DLD1 (cell line): ENCODE results near the gene FBXO30.

Experiments used
- in situ Hi-C: cut with HindIII; loops from 2 replicates; pipeline ENCODE4 v1.10.0; 2017; ENCODE audit warnings: low sequenced_read_pairs

FBXO30 gene, protein sequence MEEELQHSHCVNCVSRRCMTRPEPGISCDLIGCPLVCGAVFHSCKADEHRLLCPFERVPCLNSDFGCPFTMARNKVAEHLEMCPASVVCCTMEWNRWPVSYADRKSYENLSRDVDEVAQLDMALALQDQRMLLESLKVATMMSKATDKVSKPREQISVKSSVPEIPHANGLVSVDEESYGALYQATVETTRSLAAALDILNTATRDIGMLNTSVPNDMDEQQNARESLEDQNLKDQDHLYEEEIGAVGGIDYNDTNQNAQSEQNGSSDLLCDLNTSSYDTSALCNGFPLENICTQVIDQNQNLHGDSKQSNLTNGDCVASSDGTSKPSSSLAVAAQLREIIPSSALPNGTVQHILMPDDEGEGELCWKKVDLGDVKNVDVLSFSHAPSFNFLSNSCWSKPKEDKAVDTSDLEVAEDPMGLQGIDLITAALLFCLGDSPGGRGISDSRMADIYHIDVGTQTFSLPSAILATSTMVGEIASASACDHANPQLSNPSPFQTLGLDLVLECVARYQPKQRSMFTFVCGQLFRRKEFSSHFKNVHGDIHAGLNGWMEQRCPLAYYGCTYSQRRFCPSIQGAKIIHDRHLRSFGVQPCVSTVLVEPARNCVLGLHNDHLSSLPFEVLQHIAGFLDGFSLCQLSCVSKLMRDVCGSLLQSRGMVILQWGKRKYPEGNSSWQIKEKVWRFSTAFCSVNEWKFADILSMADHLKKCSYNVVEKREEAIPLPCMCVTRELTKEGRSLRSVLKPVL

DNA sequence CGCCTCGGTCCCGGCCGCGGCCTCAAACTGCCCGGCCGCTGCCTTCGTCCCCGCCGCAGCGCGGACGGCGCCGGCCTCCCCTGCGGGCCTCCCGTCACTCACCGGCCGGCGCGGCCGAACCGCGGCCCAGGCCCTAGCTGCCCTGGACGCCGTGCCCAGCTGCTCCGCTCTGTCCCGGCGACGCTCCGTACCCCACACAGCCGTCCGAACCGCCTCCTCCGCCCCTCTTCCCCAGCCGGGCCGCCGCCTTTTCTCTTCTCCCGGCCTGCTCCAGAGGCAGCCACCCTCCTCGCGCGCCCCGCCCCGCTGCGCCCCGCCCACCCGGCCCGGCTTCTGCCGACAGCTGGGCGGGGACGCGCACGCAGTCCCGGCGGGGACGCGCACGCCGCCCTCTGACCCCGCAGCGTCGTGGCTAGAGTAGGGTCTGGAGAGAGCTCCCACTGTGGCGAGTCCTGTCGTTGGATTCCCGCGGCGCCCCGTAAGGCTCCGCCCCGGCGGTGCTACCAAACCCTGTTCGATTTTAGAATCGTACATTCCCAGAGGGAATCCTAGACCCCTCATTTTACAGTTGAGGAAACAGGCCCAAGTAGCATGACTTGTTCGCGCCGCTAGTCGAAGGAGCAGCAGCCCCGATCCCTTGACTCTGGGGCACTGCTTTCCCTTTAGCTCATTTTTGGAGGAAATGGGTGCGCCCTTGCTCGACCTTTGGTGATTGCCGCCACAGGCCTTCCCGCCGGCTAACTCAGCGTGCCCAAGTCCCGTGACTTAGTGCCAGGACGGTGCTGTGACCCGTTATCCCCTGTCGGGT is at the start of gene FBXO30:
FBXO30 (minus strand) TSS at position 295 of the 808 bp plus-strand sequence. CDS start 8,390 bp downstream, outside the sequence.
- in situ Hi-C loops = no loop called here

DNA sequence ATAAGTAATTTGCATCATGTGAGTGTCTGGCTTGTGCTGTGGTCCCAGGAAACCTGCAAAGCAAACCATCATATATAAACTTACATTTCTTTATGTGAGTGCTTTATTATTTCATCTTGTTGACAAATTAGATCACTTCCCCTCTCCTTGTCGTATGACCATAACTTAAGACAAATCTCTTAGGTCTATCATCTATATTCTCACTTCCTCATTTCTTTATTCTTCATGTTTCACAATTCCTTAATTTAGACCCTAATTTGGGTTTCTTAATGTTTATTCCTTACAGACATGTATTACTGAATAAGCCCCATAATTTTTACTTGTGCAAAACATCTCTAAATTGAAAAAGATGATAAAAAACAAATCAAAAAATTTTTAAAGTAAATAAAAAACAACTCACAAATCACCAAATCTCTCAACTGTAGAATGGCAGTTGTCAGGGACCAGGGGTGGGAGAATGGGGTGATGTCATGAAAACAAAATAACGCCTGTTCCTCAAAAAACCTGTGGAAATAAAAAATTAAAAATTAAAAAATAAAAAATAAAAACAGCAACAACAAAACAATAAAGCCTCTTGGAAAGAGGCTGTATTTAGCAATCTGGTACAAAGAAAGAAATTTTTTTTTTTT is 49.5 kb upstream of the FBXO30 start:
- in situ Hi-C loops = no loop called here

DNA sequence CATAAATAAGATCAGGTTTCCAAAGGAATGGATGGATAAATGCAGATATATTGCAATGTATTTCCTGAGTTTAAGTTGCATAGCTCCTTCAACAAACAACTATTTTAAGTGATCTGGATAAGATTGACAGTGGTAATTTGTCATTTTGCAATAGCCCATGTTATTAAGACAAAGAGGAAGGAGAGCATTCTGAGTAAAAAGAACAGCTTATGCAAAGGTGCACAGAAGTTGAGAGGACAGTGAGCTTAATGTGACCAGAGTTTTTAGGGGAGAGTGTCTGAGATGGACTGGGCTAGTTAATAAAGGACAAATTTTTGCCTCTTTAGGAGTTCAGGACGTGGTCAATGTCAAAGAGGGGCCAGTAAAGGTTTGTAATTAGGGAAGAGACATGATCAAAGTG is 48.8 kb upstream of the FBXO30 start:
- in situ Hi-C loops = no loop called here

DNA sequence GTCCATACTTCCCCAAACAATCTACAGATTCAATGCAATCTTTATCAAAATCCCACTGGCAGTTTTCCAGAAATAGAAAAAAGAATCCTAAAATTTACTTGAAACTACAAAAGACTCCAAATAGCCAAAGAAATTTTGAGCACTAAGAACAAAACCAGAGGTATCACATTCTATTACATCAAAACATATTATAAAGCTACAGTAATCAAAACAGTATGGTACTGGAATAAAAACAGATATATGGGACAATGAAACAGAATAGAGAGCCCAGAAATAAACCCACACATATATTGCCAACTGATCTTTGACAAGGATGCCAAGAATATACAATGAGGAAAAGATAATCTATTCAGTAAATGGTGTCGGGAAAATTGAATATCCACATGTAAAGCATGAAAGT is 46.0 kb upstream of the FBXO30 start:
- in situ Hi-C loops = no loop called here

DNA sequence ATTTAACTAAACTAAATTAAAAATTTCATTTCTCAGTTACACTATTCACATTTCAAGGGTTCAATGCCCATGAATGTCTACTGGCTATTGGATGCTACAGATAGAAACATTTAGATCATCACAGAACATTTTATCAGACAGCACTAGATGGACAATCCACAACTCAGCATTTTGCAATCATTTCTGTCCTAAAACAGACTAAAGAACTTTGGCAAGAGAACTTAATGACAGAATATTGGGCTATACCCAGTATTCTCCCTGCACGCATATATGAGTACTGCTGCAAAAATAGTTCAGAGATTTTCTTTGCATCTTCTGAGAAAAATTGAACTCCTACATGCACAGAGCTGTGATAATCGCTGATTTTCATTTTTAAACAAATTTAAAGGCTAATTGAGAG is 36.1 kb upstream of the FBXO30 start:
- in situ Hi-C loops = no loop called here

DNA sequence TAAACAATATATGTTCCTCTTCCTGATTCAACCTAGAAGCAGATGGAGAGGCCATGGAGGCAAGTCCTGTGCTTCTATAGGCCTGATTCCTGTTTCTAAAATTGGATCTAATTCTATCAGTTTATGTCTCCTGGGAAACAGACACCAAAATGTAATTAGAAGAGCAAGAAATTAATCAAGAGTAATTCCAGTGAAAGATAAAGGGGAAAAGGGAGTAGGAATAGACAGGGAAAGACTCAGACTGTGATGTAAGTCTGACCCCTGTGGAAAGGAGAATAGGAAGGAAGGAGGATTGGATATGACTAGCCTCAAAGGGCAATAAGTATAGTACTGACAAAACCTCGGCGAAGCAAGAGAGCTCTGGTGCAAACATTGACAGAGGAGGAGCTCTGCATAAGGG is 33.9 kb upstream of the FBXO30 start:
- in situ Hi-C loops = no loop called here

DNA sequence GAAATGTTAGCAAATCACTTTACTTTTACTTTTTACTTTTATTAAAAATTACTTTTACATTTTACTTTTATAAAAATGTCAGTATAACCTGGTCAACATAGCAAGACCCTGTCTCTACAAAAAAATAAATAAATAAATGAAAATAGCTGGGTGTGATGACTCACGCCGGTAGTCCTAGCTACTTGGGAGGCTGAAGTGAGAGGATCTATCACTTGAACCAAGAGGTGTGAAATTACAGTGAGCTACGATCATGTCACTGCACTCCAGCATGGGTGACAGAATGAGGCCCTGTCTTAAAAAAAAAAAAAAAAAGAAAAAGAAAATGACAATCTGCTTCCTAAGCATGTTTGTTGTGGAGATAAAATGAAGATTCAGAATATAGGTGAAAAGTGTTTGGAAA is 31.0 kb upstream of the FBXO30 start:
- in situ Hi-C loops = no loop called here

DNA sequence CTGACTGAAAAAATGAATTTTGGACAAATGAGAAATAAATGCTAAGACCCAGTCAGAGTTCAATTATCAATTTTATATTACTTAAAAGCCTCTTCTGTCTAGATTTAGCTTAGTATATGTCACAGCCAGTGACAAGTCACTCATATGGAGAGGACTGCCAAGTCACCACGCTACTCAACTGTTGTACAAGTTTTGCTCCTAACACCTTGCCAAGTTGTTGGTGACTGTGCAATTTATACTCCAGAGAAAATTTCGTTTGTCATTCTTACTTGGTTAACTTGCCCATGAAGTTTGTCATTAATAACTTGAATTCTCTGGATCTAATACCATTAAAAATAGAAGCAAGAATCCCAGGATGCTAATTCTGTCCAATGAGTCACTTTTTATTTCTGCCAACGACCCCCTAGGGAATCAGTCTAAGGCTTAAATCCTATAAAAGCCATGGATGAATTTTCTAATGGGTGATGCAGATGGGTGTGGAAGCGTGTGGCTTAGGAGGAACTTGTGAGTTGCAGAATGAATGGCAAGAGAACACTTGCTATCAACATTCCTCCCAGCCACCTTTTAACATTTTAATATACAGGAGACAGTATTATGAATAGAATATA is 30.4 kb upstream of the FBXO30 start:
- in situ Hi-C loops = no loop called here

DNA sequence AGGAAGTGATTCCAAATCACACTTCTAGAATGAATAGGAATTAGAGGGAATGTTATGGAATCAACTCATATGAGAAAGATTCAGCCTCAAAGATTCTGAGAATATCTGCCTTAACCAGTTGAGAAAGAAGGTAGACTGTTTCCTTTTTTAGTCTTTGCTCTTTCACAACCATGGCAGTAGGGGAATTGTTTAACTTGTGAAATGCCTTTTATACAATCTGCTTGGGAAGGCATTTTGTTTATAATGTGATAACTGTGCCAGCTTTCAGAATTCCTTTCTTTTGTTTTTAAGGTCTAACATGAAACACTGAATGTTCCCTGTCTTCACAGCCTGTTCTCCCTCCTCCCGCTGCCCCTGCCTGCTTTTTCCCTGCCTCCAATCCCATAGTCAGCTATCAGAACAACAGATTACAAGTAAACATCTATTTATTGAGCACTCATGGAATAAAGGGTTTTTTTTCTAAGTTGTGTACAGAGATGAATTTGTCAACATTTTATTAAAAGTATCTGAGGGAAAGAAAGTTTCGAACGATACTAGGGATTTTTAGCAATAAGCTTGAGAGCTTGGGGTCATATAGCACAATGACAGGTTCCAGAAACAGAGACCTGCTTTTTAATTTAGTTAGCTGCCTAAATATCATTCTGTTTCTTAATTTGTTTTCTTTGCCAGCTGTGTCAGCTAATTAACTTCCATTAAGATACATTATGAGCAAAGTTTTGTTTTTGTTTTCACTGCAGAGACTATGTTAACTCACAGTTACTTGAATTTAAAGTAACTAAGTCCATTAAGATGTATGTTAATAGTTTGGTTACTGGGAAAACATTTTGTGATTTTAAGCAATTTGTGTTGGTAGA is 28.3 kb upstream of the FBXO30 start:
- in situ Hi-C loops = no loop called here

DNA sequence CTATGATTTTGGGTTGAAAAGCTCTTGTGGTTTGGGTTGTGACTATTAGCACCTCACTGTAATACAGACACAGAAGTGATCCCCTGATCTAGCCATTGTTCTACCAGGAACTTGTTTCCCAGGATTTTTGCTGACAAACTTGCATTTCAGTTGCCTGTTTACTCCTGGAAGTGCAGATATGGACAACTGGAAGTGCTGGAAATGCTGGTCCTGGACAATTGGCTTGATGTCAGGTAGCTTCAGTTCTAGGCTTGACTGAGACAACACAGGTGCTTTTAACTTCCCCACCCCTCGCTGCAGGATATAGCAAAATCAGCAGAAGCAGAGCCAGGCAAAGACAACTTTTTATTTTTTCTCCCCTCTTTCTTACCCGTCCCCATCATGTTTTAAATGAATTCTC is 27.1 kb upstream of the FBXO30 start:
- in situ Hi-C loops = no loop called here

DNA sequence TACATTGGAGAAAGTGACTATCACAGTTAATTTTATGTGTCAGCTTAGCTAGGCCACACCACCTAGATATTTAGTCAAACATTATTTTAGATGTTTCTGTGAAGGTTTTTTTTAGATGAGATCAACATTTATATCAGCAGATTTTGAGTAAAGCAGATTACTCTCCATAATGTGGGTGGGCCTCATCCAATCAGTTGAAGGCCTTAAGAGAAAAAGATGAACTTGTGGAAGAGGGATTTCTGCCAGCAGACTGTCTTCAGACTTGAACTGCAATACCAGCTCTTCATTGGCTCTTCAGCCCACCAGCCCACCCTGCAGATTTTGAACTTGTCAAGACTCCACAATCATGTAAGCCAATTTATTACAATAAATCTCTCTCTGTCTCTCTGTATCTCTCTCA is 25.1 kb upstream of the FBXO30 start:
- in situ Hi-C loops = no loop called here

DNA sequence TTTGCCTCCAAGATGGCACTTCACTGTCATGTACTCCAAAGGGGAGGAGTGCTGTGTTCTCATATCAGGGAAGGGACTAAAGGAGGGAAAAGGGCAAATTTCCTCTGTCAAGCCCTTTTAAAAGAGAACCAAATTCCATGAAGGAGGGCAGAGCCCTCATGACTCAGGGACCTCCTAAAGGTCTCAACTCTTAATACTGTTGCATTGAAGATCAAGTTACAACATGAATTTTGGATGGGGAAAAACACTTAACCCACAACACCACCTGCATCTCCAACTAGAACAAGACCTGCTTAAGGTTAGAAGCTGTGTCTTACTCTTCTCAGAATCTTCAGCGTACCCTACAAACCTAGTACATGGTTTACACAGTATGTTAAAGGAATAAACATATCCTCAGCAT is 23.7 kb upstream of the FBXO30 start:
- in situ Hi-C loops = no loop called here

DNA sequence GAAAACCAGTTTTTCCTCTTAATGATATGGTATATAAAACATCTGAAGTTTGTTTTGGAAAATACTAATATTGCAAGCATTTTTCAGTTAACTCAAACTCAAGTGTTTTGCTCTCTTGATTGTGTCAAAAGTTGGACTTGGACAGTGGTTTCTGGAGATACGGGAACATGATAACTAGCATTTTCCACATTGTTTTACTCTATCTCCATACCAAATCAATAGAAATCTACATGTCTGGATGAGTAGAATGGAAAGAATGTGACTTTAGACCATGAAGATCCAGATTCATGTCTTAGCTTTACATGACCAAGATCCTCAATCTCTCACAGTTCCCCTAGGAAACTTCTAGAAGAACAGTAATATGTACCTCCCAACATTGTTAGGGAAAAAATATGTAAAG is 22.2 kb upstream of the FBXO30 start:
- in situ Hi-C loops = no loop called here

DNA sequence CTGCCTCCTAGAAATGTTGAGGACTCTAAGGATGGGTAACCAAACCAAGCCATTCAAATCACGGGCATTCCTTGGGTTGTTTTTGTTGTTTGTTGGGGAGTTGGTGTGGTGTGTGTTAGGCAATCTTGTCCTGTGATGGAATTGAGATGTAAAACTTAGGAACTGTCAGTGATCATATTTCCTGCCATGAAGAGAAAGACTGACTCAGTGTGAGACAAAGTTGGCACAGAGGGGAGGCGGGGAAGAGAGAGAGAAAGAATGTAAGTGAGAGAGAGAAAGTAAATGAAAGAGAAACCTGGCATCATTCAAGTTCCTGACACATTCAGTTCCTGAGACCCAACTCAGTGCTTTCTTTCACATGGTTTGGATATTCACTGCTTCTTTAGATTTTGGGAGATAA is 21.6 kb upstream of the FBXO30 start:
- in situ Hi-C loops = no loop called here

DNA sequence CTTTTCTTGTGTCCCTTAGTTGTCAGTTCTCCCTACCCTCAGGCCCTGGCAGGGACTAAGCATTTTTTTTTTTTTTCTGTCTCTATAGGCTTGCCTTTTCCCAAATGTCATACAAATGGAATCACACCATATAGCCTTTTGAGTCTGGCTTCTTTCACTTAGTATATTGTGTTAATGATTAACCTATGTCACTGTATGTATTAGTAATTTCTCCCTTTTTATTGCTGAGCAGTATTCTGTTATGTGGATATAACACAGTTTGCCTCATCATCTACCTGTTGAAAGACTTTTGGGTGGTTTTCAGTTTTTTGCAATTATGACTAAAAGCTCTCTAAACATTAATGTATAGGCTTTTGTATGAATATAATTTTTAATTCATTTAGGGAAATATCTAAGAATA is 16.0 kb upstream of the FBXO30 start:
- in situ Hi-C loops = no loop called here

DNA sequence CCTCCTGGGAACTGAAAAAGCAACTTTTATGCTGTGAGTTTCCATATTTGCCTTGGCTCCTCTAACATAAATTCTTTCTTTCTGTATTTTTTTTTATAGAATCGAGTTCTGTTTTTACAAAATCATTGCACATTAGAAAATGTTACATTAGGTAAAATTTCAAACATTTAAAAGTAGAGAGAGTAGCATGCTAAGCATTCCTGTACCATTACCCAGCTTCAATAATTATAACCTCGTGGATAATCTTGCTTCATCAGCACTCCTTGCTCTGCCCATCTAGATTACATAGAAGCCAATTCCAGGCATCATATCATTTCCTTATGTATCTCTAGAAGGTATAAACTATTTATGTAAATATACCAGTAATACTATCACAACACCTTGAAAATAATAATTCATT is 15.4 kb upstream of the FBXO30 start:
- in situ Hi-C loops = no loop called here

DNA sequence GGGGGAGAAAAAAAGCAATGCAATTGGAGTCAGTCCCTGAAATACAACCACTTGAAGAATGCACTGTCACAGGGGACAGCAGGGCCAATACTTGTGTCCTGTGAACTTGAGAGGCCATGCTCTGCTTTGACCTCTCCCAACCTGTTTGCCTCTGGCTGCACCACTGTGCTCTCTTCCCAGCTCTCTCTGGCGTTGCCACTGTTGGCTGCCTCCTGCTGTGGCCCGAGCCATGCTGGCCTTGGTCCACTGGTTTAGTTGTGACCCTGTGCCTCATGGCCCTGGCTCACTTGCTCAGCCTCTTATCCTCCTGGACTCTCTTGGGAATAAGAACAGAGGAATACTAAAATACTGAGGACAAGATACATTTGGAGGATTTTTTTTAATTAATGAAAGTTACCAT is 14.5 kb upstream of the FBXO30 start:
- in situ Hi-C loops = no loop called here

DNA sequence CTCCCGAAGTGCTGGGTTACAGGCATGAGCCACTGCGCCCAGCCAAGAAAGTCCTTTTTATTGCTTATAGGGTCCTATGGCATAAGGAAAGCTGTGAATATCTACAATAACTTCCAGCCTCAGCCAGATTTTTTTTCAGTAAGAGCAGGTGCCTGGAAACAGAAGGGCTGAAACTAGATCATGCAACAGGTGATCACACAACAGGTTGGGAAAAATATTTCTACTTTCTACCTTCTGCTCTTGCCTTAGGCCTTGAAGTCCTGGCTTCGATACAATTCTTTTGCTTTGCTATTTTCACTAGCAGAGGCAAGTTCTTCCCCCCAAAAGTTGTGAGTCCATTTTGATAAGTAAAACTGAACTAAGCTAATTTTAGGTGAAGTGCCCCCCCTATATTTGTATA is 9.7 kb upstream of the FBXO30 start:
- in situ Hi-C loops = no loop called here

DNA sequence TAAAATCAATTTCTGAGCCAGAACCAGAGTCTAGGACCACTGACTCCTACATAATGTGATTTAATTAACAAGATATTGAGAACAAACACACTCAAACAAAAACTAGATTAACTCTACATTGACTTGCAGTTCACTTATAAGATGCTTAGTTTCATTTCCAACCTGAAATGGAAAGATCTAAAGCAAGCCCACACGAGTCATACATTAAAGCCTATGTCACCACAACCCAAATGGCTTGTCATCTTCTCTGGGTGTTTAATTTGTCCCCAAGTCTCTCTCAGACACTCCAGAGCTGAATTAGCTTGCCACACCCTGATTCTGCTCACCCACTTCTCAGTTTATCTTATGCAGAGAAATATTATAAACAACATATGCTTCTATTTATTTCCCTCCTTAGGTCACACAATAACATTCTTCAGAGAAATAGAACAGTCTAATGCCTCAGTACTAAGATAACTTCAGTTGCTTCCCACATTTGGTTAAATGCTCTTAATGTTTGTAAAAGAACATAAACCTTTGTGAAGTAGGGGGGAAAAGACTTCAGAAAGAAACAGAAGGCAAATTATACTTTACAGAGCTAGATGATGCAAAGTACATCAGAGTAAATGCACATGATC is 8.8 kb upstream of the FBXO30 start:
- in situ Hi-C loops = no loop called here
